NT2/D1 (cell line): ENCODE data around the gene OR51T1.

Experiments used
- SUZ12 ChIP-seq: IDR thresholded peaks from 2 replicates; pipeline ENCODE4 v1.6.1; 2011; ENCODE audit not compliant: insufficient read length, insufficient read depth; ENCODE audit errors: extremely low read depth
- YY1 ChIP-seq: IDR thresholded peaks from 2 replicates; pipeline ENCODE4 v1.6.1; 2011; ENCODE audit not compliant: insufficient read length, insufficient read depth
- ZNF274 ChIP-seq: IDR thresholded peaks from 2 replicates; pipeline ENCODE4 v1.6.1; 2011; ENCODE audit warnings: mild to moderate bottlenecking, low read depth, low read length

DNA sequence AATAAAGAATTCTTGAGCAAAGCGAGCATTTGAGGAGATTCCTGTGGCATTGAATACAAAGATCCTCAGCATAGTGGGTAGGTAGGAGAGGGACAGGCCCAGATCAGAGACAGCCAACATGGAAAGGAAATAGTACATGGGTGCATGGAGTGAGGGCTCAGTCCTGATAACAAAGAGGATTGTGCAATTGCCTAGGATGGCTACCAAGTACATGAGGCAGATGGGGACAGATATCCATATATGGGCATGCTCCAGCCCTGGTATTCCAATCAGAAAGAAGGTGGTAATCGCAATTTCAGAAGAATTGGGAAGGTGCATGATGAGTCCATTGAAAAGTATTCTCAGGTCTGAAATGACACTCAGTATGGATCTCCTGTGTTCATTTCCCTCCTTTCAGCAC lies 8.6 kb downstream of the OR51T1 start:
- TF ChIP-seq SUZ12 (no peak), YY1 (no peak), ZNF274 (no peak)
